GM21360 (cell line): ENCODE measurements around the gene DIPK1C.

Experiments
- ATAC-seq: cut with Tn5 transposase; IDR thresholded peaks from one replicate; pipeline ENCODE4 v1.9.1; 2021; ENCODE audit warnings: mild to moderate bottlenecking, moderate library complexity; ENCODE audit not compliant: unreplicated experiment

DIPK1C gene

DNA sequence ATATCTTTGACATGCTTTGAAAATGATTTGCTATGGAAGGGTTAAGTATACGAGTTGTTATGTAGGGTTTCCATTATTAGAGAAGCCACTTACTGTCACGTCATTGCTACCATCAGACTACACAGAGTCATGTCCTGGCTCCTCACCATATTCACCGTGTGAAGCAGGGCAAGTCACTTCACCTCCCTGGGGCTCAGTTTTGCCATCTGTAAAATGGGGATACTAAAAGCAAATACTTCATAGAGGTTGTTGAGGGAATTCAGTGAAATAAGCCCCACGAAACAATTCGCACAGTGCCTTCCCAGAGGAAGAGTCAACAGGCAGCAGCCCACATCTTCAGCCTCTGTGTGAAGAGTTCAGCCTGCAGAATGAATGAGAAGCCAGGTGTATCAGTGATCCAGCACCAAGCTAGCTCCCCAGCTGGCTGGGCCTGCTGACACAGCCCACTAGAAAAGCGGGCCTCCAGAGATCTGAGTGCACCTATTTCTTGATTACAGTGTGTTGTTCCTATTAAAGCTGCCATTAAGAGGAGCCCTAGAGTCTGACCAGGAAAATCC, 3.4 kb downstream of the DIPK1C start:
- ATAC-seq, result no peak

DNA sequence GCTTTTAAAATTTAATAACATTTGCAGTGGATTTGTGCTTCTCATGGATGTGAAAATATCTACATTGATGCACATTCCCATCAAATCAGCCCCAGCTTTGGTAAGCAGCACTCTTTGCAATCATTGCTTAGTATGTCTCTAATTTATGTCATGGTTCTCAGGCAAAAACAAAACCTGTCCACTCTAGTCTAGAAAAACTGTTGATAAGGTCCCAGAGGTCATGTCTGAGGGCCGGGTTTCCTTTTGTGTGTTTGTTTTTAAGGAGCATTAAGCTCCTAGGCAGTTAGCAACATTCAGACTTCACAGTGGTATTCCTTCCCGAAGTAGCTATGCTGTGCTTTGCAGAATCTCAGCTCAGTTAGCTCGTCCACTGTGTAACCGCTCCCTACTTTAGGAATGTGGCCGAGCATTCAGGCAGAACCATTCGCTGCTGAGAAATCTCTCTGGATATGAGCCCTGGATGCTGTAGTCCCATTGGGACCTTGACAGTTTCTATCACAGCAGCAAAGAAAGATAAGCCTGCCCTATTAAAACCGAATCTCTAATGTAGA, 4.0 kb downstream of the DIPK1C start:
- ATAC-seq, result no peak

DNA sequence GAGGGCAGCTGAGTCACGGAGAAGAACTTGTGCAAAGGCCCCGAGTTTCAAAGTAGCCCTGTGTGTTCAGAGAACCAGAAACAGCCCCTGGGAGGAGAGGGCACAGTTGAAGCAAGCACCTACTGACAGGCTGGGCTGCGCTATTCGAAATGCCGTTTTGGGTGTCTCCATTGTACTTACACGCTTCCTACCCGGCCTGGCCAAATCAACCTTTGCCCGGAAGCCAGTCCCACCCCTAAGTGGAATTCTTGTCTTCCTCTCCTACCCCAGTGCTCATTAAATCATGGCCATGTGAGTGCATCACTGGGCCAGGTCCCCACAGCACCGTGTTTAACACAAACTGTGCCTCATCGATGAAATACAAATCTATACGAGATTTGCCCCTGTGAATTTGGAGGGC, 6.0 kb downstream of the DIPK1C start:
- ATAC-seq, result no peak

DNA sequence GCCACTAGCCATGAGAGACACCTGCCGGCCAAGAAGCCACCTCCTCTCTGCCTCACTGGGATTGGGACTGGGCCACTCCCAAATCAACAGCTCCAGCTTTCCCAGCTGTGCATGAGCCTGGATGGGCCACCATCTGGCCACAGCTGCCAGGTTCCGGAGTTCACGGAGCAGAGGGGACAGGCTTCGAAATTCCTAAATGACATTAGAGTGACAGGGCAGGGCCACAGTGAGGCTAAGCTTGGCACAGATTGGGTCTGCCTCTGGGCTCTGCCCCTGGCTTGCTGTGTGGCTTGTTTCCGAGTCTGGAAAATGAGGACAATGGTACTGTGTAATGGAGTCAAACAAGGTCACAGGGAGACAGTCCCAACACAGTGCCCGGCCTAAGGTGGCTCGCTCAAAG, 6.5 kb downstream of the DIPK1C start:
- no peak for ATAC-seq

DNA sequence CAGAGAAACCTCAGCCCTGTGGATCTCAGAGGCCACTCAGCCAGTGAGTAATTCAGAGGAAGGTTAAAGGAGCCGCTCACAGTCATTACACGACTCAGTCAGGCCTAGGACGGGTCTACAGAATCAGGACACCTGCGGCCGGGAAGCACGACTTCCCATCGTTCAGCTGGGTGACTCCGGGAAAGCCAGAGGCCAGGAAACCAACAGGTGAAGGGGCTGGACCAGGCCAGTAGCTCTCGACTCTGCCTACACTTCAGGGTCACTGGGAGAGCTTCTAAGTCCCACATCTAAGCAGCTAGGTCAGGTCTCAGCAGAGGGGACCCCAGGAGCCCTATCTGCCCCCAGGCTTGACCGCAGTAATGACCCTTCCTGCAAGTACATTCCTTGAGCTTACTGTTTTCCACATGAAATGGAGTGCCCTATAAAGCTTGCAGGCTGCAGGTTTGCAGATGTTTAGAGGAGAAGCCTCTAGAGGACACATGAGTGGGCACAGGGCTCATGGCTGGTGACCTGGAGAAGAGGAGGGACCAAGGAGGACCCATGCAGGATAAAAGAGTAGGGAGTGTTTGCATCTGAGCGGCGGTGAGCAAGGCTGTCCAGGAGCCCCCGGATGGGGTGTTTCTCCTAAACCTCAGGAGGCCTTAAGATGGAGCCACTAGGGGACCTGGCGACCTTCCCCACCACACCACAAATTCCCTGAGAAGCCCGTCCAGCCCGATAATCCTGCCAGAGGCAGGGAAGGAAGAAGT, 9.5 kb downstream of the DIPK1C start:
- no peak for ATAC-seq

DNA sequence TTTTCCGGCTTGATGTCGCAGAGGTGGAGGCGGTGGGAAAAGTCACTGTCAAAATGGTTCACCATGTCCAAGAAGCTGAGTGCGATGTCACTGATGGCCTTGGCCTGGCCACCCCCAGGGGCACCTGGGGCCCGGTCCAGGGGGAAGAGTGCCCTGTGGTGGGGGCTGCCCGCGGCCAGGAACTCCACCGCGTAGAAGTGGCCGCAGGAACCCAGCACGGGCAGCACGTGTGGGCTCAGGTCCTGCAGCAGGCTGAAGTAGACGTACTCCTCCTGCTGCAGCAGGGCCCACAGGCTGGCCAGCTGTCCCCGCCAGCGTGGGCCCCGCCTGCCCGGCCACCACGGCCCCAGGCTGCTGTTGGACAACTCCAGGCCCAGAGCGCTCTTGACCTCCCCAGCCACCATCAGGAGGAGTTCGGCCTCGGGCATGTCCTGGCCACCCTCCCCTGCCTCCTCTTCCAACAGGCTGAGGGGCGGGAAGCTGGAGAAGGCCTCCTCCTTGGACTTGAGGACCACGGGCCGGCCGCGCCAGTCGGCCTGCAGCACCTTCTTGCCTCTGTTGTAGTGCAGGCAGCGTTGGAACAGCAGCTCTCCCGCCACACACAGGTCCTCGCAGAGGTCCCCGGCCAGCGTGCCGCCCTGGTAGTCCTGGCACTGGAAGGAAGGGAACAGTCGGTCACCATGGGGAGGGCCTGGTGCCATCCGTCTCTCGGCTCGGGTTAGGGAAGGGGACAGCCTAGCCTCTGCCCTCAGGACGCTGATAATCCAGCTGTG, 10.3 kb downstream of the DIPK1C start:
- no peak for ATAC-seq

DNA sequence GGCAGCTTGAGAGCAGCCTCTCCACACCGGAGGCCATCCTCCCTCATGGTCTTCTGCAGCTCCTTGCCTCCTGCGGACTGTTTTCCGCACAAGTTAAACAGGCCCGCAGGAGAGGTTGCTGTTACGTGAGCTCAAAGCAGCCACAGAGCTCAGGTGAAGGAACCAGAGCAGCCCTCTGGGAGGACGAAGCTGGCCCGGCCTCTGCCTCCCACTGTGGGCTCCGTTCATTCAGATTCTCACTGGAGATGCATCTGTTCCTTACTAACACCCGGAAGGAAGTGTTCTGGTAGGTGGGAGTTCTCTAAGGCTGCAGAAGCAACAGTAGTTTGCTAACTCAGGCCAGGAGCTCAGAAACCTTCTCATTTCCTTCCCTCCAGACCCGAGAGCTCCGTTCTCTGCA, 10.9 kb downstream of the DIPK1C start:
- ATAC-seq, result no peak

DNA sequence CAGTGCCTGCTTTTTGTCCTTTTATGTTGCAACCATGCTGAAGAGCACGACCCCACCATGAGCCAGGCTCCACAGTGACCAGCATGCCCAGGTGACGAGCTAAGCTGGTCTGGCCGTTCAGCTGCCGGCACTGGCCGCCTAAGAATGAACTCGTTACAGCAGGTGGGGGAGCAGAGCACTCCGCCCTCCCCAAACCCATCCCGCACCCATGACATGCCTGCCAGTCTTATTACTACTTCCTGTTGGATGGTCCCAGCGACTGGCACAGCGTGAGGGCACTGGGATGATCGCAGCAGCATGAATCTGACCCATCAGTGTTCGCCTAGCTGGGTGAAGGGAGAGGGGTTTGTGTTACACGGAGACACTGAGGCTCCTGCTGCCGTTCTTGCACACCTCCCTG, 11.5 kb downstream of the DIPK1C start:
- no peak for ATAC-seq

DNA sequence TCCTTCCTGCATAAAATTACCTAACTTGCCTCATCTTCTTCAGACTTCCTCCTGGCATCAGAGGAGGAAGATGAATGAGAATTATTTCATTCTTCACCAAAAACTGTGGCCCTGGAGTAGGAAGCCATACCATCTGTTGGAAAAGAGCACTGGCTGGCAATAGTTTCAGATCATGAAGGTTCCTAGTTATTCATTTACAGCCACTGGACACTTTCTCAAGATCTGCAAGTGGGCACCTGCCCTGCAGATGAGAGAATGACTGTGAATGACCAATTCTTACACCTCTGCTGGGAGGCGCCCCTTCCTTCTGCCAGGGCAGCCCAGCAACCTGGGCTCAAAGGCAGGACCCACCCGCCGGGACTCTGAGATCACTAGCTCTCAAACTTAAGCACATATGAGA, 13.0 kb downstream of the DIPK1C start:
- ATAC-seq, result no peak

DNA sequence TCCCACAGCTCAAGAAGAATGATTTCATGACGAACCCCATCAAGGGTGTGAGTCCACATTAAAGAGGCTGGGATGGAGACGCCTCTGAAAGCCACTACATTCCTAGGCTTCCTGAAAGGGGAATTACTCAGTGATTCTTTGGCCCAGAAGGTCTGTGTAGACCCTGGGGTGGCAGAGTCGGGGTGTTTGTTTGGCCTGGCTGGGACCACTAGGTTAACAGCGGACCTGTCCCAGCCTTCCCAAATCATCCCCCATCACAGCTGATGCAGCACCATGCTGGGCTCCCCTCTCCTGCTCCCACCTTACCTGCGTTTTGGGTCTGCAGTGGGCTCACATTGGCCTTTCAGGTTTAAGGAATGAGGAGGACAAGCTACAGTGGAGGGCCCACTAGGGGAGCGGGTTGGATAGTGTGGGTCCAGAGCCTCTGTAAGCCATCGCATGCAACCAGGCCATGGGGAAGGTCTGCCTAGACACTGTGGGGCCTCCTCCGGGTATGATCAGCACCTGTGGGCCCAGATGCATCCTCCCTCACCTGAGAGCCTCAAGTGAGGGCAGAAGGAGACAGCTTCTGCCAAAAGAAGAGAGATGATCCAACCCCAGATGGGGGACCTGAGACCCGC, 16.2 kb downstream of the DIPK1C start:
- ATAC-seq, result no peak

DNA sequence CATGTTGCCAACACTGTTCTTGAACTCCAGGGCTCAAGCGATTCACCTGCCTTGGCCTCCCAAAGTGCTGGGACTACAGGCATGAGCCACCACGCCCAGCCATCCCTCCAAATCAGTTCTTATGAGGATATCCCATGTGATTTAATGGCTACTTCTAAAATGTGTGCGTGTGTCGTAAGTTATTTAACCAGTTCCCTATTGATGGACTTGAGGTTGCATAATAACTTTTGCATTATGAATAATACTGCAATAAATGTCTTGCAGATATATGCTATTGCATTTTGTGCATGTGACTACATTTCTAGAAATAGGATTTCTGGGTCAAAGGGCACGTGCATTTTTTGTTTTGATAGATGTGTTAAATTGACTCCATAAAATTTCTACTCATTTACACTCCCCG, 19.0 kb downstream of the DIPK1C start:
- ATAC-seq, result no peak

DNA sequence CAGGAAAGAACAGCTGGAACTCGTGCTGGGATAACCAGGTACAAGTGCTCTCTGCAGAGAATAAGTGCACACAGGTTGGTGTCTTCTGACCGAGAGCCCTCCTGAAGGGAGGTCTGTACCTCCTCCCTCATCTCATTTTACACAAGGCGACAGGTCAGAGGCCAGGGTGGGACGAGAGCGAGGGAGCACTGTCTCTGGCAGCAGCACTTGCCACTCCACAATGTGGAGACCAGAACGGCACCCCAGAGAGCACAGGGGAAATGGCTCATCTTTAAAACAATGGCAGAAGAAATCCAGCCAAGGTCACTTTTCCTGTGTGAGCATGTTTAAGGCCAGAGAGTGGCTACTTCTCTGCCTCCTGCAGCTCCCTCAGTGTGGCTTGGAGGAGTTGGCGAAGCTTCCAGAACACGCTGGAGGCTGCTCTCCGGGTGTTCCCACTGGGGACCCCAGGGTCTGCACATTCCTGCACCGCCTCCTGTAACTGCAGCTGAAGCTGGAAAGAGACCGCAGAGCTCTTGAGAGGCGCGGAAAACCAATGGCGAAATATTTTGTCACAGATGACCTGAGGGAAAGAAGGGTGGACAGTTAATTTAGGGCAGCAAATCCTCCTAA, 20.8 kb downstream of the DIPK1C start:
- no peak for ATAC-seq

DNA sequence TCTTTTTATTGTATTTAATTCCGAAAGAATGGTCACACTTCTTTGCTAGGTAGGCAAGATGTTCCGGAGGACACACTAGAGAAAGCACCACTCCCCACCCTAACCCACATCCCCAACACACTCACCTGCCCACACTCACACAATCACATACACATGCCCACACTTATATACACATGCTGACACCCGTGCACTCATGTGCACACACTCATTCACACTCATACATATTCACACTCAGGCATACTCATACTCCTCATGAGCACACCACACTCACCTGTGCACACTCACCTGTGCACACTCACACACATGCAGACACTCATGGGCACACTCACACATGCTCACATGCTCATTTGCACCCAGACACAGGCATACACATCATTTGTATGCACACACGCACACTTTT, 21.4 kb downstream of the DIPK1C start:
- no peak for ATAC-seq

DNA sequence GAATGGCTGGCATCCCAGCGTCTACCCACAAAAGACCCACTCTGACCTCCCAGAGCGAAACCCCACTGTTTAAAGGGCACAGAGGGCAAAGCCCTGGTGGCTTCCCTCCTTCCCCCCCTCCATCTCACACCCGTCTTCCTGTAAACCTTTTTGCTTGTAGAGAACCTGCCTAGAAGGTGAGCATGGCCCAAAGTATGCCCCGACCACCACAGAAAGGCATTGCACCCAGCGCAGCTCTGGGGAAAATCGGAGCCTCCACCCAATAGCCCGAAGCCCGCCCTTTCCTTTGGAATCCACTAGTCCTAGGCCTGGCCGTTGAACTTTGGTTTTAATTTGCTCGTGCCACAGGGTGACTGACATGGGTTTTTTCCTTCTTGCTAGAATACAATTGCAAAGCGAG, 22.6 kb downstream of the DIPK1C start:
- no peak for ATAC-seq

DNA sequence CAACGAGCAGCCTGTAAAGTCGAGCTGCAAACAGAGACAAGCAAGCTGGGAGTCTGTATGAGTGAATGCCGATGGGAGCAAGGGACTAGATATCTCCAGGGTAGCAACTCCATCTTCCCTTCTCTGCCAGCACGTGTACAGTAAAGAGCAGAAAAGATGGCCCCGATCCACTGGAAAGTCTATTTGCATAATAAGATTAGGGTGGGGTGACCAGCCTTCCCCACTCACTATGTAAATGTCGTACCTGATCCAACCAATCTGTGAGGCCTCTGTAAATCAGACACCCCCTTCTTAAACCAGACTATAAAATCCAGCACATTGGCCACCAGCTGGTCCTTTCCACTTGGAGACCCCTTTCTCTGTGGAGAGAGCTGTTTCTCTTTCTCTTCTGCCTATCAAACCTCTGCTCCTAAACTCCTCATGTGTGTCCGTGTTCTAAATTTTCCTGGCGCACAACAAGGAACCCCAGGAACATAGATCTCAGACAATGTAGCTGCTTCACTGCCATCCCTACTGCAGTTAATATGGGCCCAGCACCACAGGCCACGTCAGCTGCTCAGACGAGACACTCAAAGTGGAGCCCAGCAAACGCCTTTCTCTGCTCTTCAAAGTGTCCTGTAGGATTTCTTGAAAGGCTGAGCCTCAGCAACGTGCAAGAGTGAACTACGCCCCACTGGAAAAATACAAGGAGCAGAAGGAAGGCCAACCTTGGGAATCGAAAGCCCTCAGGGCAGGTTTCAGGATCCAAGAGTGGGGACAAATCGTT, 26.1 kb downstream of the DIPK1C start:
- ATAC-seq, result no peak

DNA sequence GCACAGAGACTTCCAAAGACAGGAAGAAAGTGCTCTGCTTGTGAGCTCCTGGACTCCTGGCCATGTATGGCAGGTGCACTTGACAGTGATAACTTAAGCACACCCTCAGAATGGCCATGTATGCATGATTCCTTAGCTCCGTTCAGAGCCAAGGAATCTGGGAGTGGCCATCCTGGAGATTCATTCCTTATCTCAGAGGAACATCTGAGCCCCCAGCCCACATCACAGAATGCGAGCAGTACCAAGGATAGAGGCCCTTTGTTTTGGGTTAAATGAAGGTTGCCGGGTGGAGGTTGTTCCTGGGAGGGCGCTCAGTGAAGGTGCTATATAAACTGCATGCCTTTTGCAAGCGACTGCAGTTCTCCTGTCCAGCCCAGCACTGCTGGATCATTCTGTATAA, 26.9 kb downstream of the DIPK1C start:
- no peak for ATAC-seq

DNA sequence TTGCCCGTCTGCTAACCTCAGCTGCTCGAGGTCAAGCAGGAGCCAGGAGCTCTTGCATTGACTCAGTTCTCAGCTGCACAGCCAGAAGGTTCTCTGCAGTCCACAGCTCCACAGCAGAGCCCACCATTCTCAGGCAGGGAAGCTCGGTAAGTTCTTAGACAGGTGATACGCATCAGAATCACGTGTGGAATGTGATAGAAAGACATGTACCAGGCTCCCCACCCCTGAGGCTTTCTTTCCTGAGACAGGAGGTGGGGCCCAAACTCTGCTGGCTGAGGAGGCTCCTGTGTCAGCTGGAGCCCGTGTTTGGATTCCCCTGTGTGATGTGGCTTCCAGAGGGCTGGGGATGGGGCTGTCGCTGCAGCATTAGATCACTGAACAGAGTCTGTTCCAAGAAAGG, 28.0 kb downstream of the DIPK1C start:
- ATAC-seq, result no peak

DNA sequence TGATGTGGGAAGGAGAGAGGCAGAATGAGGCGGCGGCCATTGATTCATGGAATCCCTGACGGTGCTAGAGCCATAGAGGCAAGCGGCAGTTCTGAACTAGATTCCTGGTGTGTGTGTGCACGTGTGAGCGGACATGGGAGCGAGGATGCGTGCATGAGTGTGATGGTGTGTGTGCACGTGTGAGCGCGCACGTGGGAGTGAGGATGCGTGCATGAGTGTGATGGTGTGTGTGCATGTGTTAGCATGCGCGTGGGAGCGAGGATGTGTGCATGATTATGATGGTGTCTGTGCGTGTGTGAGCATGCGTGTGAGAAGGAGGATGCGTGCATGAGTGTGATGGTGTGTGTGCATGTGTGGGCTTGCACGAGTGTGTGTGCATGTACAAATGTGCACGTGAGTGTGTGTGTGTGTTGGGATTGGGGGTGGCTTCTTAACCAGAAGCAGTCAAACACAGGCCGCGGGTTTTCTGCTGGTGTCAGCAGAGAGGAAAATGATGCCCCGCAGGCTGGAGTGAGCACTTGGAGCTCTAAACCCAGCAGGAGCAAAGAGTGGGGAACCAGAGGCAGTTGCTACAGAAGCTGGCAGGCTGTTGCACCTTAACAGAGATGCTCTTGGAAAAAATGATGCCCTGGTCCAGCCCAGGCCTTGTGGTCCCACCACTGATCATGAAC, 29.5 kb downstream of the DIPK1C start:
- no peak for ATAC-seq

DNA sequence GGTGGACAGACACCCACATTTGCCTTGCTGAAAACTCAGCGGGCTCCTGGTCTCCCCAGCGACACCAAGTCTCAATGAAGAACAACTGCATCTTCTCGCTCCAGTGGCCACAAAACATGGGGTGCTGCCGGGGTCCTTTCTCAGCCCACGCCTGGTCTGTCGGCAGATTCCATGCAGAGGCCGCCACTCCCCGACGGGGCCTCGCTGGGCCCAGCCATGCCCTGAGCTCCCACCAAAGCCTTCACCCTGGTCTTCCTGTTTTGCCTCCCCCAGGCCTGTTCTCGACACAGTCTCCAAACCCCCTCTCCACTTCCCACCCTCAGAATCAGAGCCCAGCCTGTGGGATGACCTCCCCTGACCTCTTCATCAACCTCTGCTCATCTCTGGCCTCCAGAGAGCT, 31.2 kb downstream of the DIPK1C start:
- no peak for ATAC-seq

DNA sequence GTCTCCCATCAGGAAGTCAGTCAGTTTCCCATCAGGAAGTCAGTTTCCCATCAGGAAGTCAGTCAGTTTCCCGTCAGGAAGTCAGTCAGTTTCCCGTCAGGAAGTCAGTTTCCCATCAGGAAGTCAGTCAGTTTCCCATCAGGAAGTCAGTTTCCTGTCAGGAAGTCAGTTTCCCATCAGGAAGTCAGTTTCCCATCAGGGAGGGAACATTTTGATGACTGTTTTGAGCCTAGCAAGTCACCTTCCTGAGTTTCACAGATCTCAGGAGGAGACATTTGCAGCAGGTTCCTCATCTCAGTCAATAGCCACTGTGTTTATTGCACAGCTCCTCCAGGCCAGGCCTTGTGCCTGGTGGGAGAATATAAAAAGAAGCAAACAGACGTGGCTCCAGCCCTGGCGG, 31.9 kb downstream of the DIPK1C start:
- no peak for ATAC-seq
